Omental fat pad (tissue), 4 donors: ENCODE results near the gene GREB1L. TPM values are rescaled to one million over a fixed set of nuclear protein-coding genes. Genes with fewer than 3 reads are reported as not detected.

ENCODE experiments used
- ATAC-seq: fragments of 150-250 bp; one replicate; pipeline ENCODE4 v1.9.1; 2016; ENCODE audit warnings: mild to moderate bottlenecking, moderate library complexity; ENCODE audit not compliant: low FRiP score
- DNase-seq: peaks from one replicate; pipeline ENCODE4 v3.0.0-alpha.2; 2019; ENCODE audit warnings: low spot score
- CTCF ChIP-seq, 3 donors: fragments of 450-650 bp; IDR thresholded peaks; one replicate each; pipeline ENCODE4 v1.5.1; 2016 to 2017; ENCODE audit warnings: antibody characterized with exemption in 3 of 3, mild to moderate bottlenecking in 3 of 3, moderate library complexity in 2 of 3
- total RNA-seq, 4 donors: library from RNA; depleted of rRNA; stranded (reverse); fragments of >200 nt; gene quantifications; one replicate each; pipeline ENCODE4 v1.1.0, GENCODE V29; 2016

GREB1L gene
- total RNA-seq, 4 donors from 2014 or later, result 6.0 to 29.5 (median 21.7) TPM

GRCh38 chr18:21441670-21442069 lies 199.6 kb downstream of the GREB1L start:
- TF ChIP-seq CTCF (IDR thresholded peaks at IDR 0.05), result no peak
- ATAC-seq (no peak), DNase-seq (no peak)

- no peak for ATAC-seq
- TF ChIP-seq CTCF (IDR thresholded peaks at IDR 0.05), result no peak
- DNase-seq, result no peak
Measured at GRCh38 chr18:21443776-21444464, 201.9 kb downstream of the GREB1L start.

- peak in 1 of 3 donors; percentile 12 for TF ChIP-seq CTCF (IDR thresholded peaks at IDR 0.05)
- peak; percentile 55 for ATAC-seq
- no peak for DNase-seq
Measured at GRCh38 chr18:21444465-21445212, 202.6 kb downstream of the GREB1L start.

- no peak for TF ChIP-seq CTCF (IDR thresholded peaks at IDR 0.05)
- ATAC-seq, result no peak
- no peak for DNase-seq
Measured at GRCh38 chr18:21448299-21448698, 206.3 kb downstream of the GREB1L start.

GRCh38 chr18:21449367-21450290 lies 207.6 kb downstream of the GREB1L start:
- no peak for TF ChIP-seq CTCF (IDR thresholded peaks at IDR 0.05)
- ATAC-seq (no peak), DNase-seq (no peak)

GRCh38 chr18:21450503-21450902 lies 208.5 kb downstream of the GREB1L start:
- ATAC-seq, result no peak
- DNase-seq, result no peak
- TF ChIP-seq CTCF (IDR thresholded peaks at IDR 0.05), result no peak
